SK-N-MC (cell line): ENCODE results near the gene PRAC1.

Experiments used
- EZH2 ChIP-seq: fragments of 200-600 bp; sonication (generic); IDR thresholded peaks from one replicate; pipeline ENCODE4 v1.6.1; 2017; ENCODE audit warnings: antibody characterized with exemption
- FOXP2 ChIP-seq: optimal IDR thresholded peaks from 2 replicates; pipeline ENCODE3; 2011; ENCODE audit warnings: mild to moderate bottlenecking, moderate library complexity; ENCODE audit not compliant: insufficient read depth; ENCODE audit errors: extremely low read length, control extremely low read depth
- POLR2AphosphoS5 ChIP-seq: IDR thresholded peaks from 2 replicates; pipeline ENCODE4 v1.6.1; 2012; ENCODE audit warnings: mild to moderate bottlenecking, low read depth, low read length, borderline replicate concordance

DNA sequence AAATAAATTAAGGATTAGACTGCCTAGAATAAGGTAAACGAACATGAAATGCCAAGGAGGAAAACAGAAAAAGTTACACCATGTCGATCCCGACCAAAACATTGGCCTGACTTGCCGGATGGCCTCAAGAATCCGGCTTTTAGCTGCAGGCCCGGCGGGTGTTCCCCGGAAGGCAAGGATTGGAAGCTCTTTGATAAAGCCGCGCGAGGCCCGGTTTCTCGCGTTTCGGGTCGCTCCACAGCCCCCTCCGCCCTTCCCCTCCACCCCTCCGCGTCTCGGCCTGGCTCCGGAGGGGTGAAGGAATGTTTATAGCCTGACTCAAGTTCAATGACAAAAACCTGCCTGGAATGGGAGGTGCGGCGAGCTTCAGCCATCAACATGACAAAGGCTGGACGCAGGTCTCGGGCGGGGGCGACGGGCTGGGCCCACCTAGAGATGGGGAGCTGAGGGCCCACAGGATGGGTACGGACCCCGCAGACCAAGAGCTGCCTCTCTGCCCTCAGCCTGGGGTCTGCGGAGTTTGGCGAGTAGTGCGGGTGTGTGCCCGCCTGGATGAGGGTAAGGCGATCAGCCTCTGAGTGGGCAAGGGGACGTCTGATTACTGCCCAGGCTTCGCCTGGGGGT is 2.6 kb downstream of the PRAC1 start:
- TF ChIP-seq EZH2 = no peak
- no peak; the same call in 1 of the 2 replicates for TF ChIP-seq POLR2AphosphoS5
- no peak for TF ChIP-seq FOXP2
